Epithelial cell of proximal tubule (primary cell): ENCODE results near the gene KCNQ1. TPM values are rescaled to one million over a fixed set of nuclear protein-coding genes. Genes with fewer than 3 reads are reported as not detected.

Source experiments
- DNase-seq: peaks from one replicate; pipeline ENCODE4 v3.0.0-alpha.2; 2011; ENCODE audit warnings: low read depth
- H3K4me3 ChIP-seq: 2 replicates; pipeline ENCODE4 v1.5.1; 2011; ENCODE audit warnings: low read depth, mild to moderate bottlenecking, low read length
- total RNA-seq: library from RNA; depleted of rRNA; stranded (reverse); fragments of >200 nt; gene quantifications from 2 replicates; pipeline ENCODE4 v1.2.3, GENCODE V29; 2015
- TF ChIP-seq, protein P1 (sequence below): conservative IDR thresholded peaks from 2 replicates; pipeline ENCODE4 v1.5.1; 2012; ENCODE audit warnings: low read depth, mild to moderate bottlenecking, low read length

The KCNQ1 gene
- total RNA-seq, 1 donor from 2014 or later = 0.46 TPM

DNA sequence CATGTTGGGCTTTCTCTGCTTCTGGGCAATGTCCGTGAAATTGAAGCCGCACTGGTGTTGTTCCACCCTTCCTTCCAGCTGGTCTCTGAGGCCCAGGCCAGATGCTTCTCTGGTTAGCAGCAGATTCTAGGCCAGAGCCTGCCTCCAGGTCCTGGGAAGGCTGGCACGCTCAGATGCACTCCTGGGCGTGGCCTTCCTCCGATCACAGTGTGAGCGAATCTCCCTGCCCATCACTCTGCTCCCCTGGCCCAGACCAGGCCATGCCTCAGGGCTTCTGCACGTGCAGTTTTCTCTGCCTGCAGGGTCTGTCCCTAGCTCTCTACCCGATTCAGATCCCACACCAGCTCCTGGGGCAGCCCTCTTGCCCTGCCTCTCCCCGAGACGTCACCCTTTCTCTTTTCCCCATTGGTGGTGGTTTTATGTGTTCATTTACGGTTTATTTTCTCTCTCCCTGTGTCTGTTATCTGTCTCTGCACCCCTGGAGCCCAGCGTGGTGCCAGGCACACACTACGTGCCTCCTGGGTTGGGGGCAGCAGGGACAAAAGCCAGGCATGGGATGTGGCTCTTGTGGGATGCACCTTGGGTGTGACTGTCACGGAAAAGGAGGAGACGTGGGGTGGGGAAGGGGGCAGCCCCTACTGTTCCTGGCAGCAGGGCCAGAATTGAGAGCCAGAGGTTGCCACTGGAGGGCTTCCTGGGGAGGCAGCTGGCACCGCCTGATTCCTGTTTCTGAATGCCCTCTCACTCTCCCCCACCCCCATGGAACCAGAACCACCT lies 66.0 kb downstream of the KCNQ1 start:
- no peak for DNase-seq
- TF ChIP-seq, protein P1, sequence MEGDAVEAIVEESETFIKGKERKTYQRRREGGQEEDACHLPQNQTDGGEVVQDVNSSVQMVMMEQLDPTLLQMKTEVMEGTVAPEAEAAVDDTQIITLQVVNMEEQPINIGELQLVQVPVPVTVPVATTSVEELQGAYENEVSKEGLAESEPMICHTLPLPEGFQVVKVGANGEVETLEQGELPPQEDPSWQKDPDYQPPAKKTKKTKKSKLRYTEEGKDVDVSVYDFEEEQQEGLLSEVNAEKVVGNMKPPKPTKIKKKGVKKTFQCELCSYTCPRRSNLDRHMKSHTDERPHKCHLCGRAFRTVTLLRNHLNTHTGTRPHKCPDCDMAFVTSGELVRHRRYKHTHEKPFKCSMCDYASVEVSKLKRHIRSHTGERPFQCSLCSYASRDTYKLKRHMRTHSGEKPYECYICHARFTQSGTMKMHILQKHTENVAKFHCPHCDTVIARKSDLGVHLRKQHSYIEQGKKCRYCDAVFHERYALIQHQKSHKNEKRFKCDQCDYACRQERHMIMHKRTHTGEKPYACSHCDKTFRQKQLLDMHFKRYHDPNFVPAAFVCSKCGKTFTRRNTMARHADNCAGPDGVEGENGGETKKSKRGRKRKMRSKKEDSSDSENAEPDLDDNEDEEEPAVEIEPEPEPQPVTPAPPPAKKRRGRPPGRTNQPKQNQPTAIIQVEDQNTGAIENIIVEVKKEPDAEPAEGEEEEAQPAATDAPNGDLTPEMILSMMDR = no peak
- no peak overlapping the region for H3K4me3 ChIP-seq

DNA sequence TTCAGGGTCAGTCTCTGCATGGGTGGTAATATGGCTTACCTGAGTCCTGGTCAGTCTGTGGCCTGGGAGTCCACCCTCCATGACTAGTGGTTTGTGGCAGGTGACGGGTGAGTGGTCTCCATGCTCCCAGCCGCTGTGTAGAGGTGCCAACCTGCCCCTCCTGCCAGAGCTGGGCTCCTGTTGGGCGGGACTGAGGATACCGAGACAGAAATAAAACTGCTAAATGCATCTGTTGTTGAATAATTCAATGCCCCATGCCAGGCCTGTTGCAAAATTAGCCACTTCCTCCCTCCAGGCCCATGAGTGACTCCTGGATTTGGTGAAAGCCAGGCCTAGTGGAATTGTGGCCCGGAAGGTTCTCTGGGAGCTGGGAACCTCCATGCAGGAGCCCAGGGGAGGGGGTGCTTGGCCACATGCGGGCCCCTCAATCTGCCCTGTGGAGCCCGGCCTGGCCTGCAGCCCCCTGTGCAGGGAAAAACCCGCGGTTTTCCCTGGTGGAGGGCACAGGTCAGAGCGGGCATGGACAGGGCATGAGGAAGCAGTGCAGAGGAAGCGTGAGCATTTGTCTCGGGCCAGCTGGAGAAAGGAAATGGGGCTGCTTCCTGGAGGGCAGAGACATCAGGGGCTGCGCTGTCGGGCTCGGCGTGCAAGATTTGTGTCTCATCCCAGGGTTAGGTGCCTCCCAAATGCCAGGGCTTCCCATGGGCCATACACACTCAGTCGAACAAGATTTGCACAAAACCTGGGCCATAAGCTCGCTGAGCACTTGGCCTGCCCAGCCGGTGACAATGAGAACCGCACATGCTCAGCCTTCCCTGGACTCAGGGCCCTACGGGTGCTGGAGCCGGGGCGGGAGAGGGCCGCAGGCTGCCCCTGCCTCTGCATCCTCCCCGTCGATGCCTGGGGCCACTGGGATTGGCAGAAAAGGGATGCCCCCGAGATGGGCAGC lies 66.9 kb downstream of the KCNQ1 start:
- TF ChIP-seq, protein P1 = no peak
- no peak overlapping the region for H3K4me3 ChIP-seq
- DNase-seq = no peak

DNA sequence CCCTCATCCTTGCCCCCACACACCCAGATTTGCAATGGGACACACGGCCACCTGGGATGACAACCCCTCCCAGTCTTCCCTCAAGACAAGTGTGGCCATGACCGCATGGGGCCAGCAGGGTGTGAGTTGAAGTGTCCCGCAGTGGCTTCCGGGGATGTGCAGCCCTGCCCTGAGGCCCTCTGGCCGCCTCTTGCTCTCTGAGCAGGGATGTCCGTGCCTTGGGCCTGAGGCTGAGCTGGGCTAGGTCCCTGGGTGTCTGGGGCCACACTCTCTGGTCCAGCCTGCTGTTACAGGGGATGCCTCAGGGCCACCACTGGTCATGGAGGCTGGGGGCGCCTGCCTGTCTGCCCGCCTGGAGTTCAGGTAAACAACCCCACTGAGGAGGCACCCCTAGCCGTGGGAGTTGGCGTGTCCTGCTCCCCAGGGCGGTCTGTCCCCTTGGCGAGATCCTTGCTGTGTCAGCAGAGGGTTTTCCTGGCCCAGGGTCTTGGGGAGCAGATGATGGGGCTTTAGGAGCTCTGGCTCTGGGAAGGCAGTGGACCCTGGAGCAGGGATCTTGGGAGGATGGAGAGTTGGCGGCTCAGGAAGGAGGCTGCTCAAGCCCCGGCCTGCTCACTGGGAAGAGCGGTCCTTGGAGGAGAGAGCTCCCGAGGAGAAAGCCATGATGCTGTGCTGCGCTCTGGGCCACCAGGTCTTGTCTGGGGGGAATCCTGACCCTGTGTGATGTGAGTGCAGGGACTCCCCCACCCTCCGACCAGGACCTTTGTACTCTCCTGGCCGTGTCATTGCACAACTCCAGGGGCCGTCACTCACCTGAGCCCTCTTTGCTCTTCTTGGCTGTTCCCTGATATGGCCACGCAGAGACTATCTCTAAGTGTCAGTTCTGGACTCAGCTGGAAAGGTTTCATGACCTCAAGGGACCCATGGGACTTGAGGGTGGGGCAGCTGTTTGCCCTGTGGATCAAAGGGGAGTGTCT lies 67.9 kb downstream of the KCNQ1 start:
- H3K4me3 ChIP-seq = no peak overlapping the region
- DNase-seq = no peak
- TF ChIP-seq, protein P1 = no peak

DNA sequence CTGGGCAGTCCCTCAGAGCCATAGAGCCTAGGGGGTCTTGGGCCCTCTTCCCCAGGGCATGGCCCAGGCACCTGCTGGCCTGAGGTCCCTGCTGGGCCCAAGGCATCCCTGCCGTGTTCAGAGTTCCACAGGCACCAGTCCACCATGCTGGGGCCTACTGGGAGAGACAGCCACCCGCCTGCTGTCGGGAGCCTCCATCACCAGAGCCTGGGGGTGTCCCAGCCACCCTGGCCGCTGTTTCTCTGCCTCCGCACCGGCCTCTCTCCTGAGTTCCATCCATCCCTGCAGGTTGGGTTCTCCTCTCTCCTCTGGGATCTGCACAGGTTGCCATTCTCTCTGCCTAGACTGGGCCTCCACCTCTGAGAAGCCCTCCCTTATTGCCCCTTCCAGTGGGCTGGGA lies 68.6 kb downstream of the KCNQ1 start:
- no peak overlapping the region for H3K4me3 ChIP-seq
- TF ChIP-seq, protein P1 = no peak
- DNase-seq = no peak

DNA sequence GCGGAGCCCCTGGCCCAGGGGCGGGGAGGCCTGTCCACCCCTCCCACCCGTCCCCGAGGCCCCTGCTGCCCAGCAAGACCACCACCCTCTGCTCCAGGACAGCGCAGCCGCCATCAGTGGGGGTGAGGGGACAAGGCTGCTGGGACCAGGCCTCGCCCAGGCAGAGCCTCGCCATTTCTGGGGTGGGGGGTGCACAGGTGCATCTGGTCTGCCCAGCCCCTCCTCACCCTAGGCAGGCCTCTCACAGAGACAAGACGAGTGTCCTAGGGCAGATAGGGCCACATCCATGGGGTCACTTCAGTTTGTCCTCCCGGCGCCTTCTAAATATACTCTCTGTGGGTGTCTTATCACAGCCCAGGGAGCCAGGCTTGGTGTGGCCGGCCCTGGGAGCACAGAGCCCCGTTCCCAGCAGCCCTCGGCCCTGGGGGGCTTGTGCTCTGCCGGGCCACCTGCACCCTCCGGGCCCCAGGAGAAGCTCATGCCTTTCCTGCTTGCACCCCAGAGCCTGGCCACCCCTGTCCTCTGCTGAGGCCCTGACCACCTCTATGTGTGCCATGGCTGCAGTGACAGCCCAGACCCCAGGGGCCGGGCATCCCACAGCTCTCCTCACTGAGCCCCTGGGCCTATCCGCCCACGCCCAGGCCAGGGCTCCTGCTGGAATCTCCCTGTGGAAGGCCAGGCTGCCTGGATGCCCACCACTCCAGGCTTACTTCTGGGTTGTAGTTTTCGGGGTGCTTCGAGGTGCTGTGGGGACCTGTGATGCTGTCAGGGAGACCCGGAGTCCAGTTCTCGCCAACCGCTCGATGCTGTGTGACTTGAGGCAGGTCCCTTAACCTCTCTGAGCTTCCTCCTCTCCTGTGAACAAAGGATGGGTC lies 70.8 kb downstream of the KCNQ1 start:
- DNase-seq = no peak
- H3K4me3 ChIP-seq = no peak overlapping the region
- TF ChIP-seq, protein P1 = no peak
